Kidney capillary endothelial cell (primary cell): ENCODE data around the gene CNTN5.
"Not testable (repeated sequence)": the region's sequence is repeated elsewhere in the genome, so short reads cannot be mapped to it uniquely, and the experiment has no call there.

Experiments used
- DNase-seq: peaks from one replicate; pipeline ENCODE4 v3.0.0-alpha.2; 2018; ENCODE audit warnings: low spot score

The CNTN5 gene

DNA sequence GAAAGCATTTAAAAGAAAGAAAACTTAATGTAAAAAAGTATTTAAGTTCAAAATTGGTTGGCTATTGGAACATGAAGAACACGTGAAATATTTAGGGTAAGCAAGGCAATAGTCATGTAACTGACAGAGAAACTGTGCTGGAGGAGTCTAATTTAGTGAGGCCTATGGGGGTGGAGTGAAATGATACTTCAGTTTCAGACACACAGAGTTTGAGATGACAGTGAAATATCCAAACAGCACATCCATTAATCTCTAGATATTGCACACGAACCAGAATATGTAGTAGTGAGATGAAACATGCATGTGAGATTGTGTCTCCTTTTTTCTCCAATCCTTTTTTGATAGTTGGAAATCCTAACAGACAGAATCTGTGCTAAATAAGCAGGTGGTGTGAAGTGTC, 739.0 kb downstream of the CNTN5 start:
- no peak for DNase-seq

DNA sequence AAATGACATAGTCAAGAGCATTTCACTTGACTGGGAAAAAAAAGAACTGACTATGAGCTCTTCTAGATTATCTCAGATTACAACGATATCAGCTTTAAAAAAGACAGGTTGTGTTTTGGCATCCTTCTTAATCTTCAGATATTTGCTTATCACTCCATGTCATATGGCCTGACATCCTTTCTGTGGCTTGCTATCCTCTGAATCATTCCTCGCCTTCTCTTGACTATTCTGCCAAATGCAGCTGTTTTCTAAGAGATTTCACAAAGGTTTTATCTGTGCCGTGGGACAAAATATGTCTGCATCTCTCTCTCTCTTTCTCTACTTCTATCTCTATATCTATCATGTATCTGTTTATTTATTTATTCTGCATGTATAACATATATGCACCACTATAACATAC, 746.1 kb downstream of the CNTN5 start:
- no peak for DNase-seq

GRCh38 chr11:99773646-99774045, 752.9 kb downstream of the CNTN5 start:
- DNase-seq: no peak

- DNase-seq: no peak
These were observed 760.3 kb downstream of the CNTN5 start for GRCh38 chr11:99781074-99781473.

DNA sequence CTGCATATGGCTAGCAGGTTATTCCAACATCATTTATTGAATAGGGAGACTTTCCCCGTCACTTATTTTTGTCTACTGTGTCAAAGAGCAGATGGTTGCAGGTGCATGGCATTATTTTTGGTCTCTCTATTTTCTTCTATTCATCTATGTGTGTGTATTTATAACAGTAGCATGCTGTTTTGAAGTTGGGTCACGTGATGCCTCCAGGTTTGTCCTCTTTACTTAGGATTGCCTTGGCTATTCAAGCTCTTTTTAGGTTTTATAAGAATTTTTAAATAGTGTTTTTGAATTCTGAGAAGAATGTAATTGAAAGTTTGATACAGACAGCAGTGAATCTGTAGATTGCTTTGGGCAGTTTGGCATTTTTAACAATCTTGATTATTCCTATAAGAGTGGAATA, 770.6 kb downstream of the CNTN5 start:
- no peak for DNase-seq

- DNase-seq: no peak
These were observed 775.2 kb downstream of the CNTN5 start for GRCh38 chr11:99795999-99796398.

GRCh38 chr11:99803501-99803900, 782.8 kb downstream of the CNTN5 start:
- no peak for DNase-seq

DNA sequence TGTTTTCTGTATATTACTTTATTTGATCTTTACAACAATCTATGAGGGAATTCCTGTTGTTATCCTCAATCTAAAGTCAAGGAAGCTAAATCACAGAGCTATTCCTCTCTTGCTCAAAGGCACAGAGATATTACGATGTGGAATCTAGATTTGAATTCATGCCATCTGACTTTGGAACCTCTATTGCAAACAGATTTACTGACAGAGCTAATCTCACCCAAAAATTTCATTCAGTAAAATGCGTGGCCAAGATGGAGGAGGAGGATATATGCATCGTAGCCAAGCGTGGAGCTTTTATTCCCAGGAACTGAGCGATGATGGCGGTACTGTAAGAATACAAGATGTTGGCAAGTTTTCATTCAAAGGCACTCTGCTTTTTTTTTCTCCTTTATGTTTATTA, 791.8 kb downstream of the CNTN5 start:
- no peak for DNase-seq

GRCh38 chr11:99814021-99814420, 793.3 kb downstream of the CNTN5 start:
- DNase-seq: no peak

GRCh38 chr11:99814738-99815137, 794.0 kb downstream of the CNTN5 start:
- no peak for DNase-seq

GRCh38 chr11:99818991-99819390, 798.2 kb downstream of the CNTN5 start:
- DNase-seq: no peak

GRCh38 chr11:99822846-99823565, 802.3 kb downstream of the CNTN5 start:
- no peak for DNase-seq

- DNase-seq: not testable (repeated sequence)
These were observed 816.0 kb downstream of the CNTN5 start for GRCh38 chr11:99836739-99837138.

GRCh38 chr11:99841885-99842284, 821.1 kb downstream of the CNTN5 start:
- DNase-seq: no peak

GRCh38 chr11:99865951-99866350, 845.2 kb downstream of the CNTN5 start:
- DNase-seq: peak; percentile 36

DNA sequence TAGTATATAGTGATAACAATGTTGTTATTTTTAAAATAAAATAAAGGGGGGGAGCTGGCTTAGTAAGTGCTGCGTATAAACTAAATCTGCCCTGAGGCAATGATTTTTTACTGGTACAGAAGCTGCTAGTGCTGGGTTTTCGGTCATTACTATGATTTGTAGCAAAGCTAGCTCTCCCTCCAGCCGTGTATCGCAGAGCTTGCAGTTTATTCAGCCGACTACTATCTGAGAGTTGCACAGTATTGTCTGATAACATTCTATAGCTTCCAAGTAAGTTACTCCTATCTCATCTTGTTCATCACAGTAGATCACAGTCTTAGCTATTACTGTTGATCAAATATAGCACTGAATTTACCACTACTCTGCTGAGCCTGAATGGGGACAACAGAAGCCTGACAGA, 860.9 kb downstream of the CNTN5 start:
- no peak for DNase-seq

GRCh38 chr11:99884750-99885149, 864.0 kb downstream of the CNTN5 start:
- DNase-seq: no peak

GRCh38 chr11:99887481-99887880, 866.7 kb downstream of the CNTN5 start:
- no peak for DNase-seq

DNA sequence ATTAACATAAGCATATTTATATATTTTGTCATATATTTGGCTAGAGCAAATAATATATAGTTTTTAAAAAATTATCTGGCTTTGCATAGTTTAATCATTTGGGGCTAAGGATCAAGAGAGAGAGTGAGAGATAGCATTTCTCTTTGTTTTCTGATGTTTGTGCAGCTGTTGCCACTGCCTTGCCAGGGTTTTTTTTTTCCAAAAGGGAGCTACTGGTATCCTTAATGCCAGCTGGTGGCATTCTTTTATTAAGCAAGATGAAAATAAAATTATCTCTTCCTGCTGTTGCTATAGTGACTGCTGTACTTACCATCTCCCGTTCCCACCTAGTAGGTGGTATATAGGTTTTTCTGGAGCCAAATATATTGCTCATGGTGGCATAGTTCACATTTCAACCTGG, 873.1 kb downstream of the CNTN5 start:
- no peak for DNase-seq

DNA sequence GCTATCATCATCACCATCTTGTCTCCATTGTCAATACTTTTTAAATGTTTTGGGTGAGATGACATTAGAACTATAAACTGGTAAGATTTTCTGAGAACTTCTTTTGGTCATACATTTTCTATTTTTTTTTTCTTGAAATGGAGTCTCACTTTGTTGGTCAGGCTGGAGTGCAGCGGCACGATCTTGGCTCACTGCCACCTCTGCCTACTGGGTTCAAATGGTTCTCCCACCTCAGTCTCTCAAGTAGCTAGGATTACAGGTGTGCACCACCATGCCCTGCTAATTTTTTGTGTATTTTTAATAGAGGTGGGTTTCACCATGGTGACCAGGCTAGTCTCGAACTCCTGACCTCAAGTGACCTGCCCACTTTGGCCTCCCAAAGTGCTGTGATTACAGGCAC, 880.4 kb downstream of the CNTN5 start:
- no peak for DNase-seq

GRCh38 chr11:99911116-99911515, 890.4 kb downstream of the CNTN5 start:
- no peak for DNase-seq

DNA sequence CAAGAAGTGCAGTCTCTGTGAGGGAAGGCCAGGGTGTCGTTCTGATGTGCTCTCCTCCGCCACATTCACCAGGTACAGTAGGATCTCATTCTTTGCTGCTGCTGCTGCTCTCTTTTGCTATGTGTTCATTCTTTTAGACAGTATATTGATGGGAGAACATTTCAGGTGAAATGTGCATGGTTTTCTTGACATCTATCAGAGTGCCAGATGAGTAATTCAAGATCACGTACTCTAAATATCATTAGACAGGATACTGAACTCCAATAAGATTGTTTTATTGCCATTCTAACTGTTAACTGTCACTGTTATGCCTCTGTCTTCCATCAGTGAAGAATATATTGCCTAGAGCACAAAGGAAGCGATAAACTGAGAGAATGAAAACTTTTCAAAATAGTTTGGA, 895.3 kb downstream of the CNTN5 start:
- no peak for DNase-seq

DNA sequence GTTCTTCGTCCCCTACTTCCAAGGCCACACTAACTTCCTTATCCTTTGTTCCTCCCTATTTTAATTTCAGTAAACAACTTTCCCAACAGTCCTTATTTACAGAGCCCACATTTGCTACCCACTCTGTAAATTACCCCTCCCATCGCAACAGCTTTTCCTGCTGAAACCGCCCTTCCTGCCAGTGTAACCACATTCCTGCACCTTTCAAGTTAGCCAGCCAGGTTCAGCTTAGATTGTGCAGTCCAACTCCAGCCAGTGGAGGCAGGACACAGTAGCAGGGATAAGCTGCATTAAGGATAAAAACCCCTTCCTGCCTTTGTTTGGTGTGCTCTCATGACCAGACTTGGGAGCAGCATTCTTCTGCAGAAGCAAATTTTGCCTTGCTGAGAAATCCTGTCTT, 898.0 kb downstream of the CNTN5 start:
- no peak for DNase-seq

- no peak for DNase-seq
These were observed 900.2 kb downstream of the CNTN5 start for GRCh38 chr11:99920956-99921355.

GRCh38 chr11:99925968-99926367, 905.2 kb downstream of the CNTN5 start:
- DNase-seq: no peak
